NCI-H1694 treated with DMSO at 0.1 percent for 48 hours (cell line): ENCODE measurements around the gene AP5Z1.
A peak's percentile ranks its signal among the peaks of the same experiment; 100 is the strongest.

Experiments
- DNase-seq: peaks from one replicate; lab custom pipeline; 2025; lab: John Stamatoyannopoulos, UW

The AP5Z1 gene

DNA sequence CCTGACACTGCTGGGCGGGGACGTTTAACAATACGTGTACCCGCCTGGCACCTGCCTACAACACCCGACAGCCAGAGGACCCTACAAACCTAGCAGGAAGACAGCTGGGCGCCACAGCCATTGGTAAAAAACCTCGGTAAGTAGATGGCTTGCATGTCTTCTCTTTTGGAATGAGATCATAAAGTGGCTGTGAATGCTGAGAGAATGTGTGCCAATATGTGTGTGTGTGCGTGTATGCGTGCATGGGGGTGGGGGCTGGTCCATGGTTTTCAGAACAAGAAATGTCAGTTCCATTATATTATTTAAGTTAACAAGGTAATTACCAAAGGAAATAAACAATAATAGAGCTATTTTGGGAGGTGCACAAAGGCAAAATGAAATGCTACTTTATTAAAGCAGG is 47.3 kb downstream of the AP5Z1 start:
- DNase-seq, result no peak

DNA sequence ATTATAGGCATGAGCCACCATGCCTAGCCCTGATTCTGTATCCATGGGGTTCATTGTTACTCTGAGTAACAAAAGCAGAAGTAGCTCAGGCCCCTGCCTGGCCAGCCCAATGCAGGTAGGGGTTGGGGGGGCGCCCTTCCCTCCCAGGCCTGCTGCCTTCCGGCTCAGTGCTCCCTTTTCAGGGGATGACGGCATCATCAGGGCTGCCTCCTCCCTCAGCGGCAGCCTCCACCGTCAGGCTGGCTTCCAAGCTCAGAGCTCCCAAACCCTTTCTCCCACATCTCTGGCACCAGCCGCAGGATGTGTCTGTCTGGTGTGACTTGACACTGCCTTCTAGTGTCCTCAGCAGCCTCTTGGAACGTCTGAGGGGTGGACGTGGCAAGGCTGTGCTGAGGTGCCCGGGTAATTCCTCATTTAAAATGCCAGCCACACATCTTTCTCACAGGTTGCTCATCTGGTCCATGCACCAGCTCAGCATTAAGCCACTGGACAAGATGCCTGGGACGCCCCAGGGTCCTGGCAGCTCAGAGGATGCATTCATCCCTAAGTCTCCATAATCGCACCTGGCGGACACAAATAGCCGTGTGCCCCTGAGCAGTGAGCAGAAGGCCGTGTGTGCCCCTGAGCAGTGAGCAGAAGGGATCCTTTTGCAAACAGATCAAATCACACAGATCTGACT is 48.2 kb downstream of the AP5Z1 start:
- DNase-seq, result no peak

DNA sequence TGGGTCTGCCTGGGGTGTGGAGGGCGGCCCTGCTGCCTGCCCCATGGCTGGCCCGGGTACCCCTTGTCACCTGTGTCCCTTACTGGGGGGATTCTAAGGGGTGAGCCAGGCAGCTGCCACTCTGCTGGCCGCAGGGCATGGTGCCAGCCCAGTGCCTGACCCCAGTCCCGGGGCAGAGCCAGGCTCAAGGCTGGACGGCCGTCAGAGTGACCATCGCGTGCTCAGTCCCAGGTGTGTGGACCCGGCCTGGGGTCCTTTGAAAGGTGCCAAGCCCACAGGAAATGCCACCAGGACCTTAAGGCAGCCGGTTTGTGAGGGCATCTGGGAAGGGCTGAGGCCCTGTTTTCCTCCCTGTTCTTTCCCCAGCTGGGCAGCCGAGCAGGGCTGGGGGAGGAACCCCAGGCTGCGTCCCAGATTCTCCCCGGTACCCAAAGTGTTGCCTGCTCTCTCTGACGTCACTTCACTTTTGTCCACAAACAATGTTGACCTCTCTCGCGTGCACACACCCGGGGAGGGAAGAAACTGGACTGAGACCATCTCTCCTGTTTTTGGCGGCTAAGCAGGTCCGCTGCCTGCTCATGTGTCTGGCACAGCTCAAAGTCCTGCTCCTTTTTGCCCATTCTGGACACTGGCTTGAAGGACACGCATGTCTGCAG is 48.8 kb downstream of the AP5Z1 start:
- no peak for DNase-seq

DNA sequence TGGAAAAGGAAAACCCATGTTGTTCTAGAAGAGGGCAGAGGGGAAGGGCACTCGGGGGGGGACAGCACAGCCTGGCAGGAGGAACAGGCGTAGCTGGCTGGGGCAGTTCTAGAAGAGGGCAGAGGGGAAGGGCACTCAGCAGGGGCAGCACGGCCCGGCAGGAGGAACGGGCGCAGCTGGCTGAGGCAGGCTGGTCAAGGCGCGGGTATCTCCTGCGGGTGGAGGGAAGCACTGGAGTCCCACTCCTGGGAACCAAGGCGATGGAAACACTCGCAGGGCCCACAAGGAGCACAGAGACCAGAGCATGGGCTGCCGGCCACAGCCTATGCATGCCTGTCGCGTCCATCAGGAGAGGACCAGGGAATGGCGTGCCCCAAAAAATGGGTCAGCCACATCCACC is 49.7 kb downstream of the AP5Z1 start:
- DNase-seq, result no peak

DNA sequence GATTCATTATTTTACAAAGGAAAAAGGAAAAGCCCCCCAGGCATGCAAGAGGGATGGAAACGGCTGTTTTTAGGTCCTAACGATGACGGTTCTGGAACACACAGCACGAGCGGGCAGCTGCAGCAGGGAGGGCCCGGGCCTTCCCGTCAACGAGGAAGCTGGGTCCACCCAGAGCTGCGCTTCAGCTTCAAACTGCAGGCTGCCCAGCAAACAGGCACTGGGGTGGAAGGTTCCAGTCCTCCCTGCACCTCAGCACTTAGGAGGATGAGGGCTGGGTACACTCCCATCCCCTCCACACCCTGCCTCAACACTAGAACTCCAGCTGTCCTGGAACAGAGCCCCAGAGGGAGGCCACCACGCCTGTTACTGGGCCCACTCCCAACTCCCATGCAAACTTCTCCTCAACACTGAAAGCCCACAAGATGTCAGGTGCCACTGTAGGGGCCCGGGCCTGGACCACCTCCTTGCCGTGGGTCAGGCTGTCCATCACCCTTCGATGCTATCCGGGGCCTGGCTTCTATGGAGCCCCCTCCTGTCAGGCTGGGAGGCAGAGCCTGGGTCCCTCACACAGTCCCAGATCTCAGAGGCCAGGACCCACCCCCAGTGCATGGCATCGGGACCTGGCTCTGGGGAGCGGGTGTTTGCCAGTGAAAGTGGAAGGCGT is 53.4 kb downstream of the AP5Z1 start:
- DNase-seq, result no peak

DNA sequence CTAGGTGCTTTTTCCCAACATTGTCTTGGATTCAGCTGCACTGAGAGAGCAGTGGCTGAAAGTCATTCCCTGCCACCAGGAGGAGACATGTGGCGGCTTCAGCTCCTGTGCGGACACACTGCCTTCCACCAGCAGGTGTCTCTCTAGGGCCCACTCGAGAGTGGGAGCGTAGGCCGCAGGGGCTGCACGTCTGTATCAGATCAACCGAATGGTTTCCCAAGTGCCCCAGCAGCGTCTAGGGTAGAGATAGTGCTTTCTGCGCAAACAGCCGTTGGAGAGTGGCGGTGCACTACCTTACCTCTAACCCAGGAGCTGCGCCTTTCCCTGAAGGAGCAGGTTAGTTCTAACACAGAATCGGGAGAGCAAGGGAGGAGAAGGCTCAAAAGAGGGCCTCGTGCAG is 54.8 kb downstream of the AP5Z1 start:
- DNase-seq, result peak; percentile 69

DNA sequence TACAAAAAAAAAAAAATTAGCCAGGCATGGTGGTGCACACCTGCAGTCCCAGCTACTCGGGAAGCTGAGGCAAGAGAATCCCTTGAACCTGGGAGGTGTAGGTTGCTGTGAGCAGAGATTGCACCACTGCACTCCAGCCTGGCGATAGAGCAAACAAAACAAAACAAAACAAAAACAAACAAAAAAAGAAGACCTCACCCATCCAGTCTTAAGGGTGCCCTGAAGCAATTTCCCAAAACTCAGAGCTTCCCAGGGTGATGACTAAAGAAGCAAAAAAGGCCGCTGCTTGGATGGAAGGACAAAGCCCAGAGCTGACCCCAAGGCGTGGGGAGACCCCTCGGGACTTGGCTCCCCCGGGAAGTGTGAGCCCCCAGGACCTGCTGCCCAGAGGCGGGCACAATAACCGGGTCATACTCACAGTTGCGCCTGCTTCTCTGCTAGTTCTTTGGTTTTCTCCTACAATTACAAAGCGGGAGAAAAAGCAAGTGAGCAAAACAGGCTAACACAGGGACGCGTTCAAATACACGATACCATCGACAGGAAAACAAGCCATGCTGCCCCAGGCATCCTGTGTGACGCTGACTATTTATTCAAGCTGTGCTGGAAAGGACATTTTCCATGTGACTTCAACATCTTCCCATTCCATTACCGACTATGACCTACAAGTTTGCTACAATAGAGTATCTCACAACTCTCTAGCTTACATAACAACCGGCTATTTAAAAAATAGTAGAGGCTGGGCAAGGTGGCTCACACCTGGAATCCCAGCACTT is 56.5 kb downstream of the AP5Z1 start:
- DNase-seq, result no peak

DNA sequence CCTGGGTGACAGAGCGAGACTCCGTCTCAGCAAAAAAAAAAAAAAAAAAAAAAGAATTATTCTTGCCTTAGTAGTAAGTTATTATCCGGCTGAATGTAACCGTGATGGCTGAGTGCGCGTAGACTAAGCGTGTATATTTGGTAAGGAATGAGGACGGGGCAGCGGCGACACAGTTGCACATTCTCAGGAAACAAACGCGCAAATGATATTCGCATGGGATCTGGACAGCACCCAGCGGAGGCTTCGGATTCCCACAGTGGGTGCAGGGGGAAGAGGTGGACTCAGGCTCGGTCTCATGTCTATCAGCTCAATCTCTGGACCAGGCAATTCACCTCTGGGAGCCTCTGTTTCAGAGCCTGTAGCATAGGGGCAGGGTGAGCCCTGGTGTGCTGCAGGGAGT is 57.3 kb downstream of the AP5Z1 start:
- DNase-seq, result no peak

DNA sequence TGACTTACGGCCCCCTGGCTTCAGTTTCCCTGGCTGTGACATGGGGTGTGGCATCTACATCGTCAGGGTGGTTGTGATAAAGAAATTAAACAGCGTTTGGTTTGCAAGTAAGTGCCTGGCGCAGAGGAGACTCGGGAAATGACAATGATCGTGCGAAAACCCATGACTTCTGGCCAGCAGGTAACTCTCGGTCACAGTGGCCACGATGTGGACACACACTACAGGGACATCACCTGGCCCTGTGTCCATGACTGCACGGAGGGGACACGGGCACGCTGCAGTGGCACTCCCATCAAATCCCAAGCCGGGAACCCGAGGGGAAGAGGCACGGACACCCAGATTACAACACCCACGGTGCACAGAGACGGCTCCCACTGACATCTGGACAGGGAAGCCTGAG is 57.8 kb downstream of the AP5Z1 start:
- DNase-seq, result no peak

DNA sequence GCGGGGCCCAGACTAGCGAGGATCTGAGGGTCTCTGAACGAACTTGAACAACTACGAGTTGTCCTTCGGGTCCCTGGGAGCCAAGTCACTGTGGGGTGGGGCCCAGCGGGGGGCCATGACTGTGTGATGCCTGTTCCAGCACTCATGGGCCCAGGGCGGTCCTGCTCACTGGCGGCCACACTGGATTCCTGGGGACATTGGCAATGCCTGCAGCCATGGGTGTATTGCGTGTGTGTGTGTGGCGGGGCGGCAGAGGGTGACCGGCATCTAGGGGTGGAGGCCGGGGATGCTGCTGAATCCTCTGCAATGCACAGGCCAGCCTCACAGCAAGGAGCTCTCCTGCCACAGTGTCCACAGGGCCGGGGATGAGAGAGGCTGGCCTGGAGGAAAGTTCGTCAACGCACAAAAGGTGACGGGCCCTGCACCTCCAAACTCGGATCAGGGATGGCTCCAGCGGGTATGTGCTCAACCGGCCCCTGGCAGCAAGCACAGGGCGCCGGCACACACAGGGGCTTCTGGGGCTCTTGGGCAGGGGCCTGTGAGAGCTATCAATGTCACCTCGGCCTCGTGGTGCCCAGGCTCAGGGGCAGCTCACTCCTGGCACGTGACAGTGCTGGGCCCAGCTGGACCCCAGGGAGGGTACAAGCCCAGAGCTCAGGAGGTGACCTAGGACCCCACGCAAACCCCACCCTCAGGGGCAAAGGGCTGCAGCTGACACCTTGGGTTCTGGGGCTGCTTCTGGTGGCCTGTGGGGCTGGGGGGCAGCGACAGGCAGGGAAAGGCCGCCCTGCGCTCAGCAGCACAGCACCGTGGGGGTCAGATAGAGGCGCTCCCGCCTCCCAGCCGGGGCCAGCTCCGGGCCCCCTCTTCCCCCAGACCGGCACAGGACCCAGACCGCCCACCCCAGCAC is 58.5 kb downstream of the AP5Z1 start:
- DNase-seq, result no peak

DNA sequence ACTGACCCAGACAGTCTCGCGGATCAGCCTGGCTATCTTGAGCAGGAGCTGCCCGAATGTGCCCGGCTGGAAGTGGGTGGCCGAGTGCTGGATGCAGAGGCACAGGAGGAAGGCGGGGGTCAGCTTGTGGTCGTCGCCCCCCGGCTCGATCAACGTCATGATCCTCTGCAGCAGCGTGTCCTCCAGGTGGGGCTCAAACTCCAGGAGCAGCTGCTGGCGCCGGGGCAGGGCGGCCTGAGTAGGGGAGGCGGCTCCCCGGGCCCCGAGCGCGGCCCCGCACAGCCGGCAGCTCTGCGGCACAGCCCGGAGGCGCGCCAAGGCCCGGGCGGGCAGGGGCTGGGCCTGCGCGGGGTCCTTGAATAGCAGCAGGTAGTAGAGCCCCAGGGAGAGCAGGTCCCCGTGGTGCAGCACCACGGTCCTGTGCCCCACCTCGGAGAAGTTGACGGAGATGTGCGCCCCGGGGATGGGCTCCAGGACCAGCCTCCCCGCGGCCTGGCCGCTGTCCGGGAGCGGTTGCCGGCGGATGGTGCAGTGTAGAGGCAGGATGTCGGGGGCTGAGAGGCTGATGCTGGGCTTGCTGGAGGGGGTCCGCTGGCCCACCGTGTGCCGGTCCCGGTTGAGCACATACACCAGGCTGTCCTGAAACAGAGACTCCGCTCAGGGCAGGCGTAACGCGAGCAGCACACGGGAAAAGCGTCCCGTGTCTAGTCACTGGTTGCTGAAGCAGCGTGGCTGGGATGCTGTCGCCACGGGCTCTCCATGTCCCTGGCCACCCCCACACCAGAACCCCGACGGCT is 59.4 kb downstream of the AP5Z1 start:
- DNase-seq, result no peak

DNA sequence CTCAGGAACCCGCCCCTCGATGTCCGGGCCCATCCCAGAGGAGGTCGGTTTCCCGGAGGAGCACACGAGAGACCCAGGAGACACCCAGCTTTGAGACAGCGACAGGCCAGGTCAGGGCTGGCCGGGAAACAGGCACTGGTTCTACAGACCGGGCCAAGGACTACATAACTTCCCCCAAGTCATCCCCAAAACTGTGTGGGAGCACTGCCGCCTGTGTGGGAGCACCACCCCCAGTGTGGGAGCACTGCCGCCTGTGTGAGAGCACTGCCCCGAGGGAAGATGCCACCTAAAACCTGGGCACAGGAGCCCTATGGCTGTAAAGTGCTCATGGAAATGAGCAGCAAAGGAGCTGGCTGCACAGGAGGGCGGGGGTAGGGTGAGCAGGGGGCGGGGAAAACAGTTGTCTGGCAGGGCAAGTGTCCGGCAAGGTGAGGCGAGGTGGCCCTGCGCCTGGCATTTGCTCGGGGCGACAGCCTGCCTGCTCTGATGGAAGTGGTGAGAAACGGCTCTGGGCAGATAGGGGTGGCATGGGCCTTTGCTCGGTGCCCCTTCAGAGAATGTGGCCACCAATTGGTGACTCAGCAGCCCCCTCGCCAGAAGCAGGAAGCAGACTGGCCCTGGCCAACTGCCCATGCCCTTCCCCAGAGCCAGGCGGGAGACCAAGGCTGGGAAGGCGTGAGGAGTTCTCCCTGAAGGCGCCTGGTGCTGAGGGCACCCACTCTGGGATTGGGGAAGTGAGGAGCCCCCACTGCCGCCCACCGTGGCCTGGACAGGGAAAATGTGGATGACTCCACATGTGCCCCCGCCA is 60.2 kb downstream of the AP5Z1 start:
- DNase-seq, result no peak

DNA sequence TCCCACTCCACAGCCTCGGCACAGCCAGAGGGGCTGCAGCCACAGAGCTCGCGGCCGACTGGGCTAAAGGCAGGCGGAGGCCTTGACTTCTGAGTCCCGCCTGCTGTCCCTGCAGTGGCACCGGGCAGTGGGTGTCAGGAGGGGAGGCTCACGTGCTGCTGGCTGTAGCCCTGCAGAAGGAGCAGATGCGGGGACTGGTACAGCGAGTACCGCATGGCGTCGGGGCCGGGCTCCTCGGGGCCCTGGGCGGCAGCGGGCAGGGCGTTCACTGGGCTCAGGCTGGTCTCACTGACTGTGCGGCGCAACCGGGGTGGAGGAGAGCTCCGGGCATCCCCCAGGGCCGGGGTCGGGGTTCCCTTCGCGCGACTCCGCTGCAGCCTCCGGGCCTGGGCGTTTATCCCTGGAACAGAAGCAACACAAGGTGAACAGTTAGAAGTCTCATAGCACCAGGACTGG is 60.8 kb downstream of the AP5Z1 start:
- DNase-seq, result no peak

DNA sequence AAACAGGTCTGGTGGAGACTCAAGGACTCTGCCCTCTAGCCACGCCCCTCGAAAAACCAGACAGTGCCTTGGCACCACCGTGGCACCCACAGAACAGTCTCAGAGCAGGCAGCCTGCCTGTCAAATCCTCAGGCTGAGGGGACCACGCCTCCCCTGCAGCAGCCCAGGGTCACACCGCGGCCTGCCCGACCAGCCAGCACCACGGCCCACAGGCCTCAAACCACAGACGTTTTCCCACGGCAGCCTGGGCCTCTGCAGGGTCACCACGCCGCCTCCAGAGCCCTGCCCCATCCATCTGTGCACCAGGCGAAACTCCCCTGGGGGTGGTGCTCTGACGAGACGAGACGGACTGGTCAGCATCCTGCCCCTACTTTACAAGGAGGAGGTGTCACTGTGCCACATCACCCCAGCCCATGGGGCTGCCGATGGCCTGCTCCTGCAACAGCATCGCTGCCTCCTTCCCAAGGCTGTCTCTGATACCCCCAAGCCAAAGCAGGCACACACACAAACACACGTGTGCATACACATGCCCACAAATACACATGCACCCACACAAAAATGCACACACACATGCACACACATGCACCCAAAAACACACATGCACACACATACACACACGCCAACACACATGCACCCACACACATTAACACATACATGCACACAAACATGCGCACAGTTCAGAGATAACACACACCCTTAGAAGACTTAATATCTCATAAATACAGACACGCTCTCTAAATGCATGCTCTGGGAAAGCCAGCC is 61.8 kb downstream of the AP5Z1 start:
- no peak for DNase-seq

DNA sequence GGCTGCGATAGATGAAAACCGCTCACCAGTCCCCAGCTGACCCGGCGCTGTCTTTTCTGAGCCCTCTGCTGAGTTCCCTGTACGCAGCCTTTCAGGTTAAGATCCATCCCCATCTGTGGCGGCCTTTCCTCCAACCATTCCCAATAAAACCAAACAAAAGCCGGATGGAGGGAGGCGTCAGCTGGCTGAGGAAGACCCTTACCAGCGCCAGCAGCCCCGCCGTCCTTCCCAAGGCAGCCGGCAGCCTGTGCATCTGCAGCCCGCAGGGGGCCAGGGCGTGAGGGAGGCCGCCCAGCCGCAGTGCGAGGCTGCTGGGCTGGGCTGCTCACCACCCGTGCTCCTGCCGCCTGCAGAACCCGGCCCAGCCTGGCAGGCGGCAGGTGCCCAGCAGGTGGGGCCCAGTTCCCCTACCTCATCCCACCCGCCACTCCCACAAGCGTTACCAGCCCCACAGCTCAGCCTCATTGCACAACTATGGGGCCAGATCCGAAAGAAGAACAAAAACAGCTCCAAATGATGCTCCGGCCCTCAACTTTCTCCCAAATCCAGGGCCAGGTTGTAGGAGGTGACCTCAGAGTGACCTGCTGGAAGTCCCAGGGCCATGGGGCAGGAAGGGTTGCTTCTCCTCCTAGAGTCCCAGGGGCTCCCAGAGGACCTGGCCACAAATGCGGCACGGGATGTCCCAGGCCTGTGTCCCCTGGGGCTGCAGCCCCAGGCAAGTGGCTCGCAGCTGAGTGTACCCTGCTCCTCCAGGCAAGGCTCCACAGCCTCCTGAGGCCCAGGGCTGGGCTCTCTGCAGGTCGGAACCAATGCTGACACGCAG is 62.6 kb downstream of the AP5Z1 start:
- DNase-seq, result peak; percentile 20

DNA sequence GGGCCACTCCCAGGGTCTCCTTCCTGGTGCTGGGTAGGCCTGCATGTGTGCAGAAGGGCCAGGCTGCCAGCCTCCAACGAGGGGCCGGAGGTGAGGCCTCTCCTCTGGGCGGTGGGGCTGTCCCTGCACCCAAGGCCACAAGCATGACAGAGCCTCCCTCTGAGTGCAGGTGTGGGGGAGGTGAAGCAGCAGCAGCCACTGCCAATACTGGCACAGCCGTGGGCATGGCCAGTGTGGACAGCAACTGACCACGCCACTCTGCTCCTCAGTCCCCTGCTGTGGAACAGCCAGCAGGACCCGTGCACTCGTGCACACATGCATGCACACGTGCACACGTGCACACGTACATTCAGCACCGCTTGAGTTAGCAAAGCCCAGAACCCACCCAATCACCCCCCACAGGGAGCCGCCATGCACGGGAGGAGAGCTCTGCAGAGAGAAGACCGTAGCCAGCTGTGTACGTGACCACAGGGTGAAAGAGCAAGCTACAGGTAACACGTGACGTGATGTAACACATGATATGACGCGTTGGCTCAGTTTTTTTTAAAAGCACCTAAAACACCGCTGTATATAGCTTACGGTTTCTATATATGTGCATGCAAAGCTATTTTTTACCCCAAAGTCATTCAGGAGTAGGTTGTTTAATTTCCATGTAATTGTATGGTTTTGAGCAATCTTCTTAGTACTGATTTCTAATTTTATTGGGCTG is 63.4 kb downstream of the AP5Z1 start:
- no peak for DNase-seq

DNA sequence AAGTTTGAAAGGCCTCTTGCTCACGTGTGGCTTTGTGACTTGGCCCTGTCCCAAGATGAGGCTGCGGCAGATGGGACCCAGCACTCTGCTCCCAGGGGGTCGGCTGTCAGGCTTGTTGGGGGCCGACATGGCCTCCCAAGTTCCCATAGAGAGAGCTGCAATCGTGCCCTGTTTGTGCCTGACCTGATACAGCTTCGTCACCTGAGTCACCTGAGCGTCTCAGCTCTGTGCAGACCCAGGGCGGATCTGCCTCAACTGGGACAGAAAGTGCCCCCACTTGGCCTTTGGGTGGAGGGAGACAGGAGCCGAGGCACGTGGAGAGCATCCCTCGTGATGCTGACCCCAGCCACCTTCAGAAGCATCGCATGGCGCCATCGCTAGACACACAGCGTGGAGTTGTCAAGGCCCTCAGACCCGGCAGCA is 64.7 kb downstream of the AP5Z1 start:
- DNase-seq, result peak; percentile 27
